Neural crest cell (in vitro differentiated cells): ENCODE results near the gene CYP2D6. TPM values are rescaled to one million over a fixed set of nuclear protein-coding genes. Genes with fewer than 3 reads are reported as not detected.

Experiments used
- DNase-seq: peaks from one replicate; pipeline ENCODE4 v3.0.0; 2021; ENCODE audit warnings: low read depth, mixed read lengths, low spot score
- H3K27ac Mint-ChIP-seq: one replicate; pipeline ENCODE4 v1.8.0; 2021; ENCODE audit warnings: mild to moderate bottlenecking, mixed read lengths; ENCODE audit not compliant: unreplicated experiment
- H3K27me3 Mint-ChIP-seq: 2 replicates; pipeline ENCODE4 v1.8.0; 2021; ENCODE audit warnings: low read depth, mild to moderate bottlenecking, mixed read lengths
- H3K36me3 Mint-ChIP-seq: 2 replicates; pipeline ENCODE4 v1.8.0; 2021; ENCODE audit warnings: low read depth, mild to moderate bottlenecking, mixed read lengths
- H3K4me1 Mint-ChIP-seq: 2 replicates; pipeline ENCODE4 v1.8.0; 2021; ENCODE audit warnings: mixed read lengths
- H3K4me3 Mint-ChIP-seq: one replicate; pipeline ENCODE4 v1.8.0; 2021; ENCODE audit warnings: mild to moderate bottlenecking, mixed read lengths
- H3K9me3 Mint-ChIP-seq: 2 replicates; pipeline ENCODE4 v1.8.0; 2021; ENCODE audit warnings: mixed read lengths
- total RNA-seq: library from RNA; stranded (reverse); gene quantifications from 2 replicates; pipeline ENCODE4 v1.2.1, GENCODE V29; 2021
- TF ChIP-seq, protein P1 (sequence below): fragments of 200-600 bp; sonication (generic); conservative IDR thresholded peaks from 2 replicates; pipeline ENCODE4 v1.5.0; 2021; ENCODE audit warnings: antibody characterized with exemption, mild to moderate bottlenecking

The CYP2D6 gene
- total RNA-seq, 1 donor from 2014 or later, result 3.7 TPM

DNA sequence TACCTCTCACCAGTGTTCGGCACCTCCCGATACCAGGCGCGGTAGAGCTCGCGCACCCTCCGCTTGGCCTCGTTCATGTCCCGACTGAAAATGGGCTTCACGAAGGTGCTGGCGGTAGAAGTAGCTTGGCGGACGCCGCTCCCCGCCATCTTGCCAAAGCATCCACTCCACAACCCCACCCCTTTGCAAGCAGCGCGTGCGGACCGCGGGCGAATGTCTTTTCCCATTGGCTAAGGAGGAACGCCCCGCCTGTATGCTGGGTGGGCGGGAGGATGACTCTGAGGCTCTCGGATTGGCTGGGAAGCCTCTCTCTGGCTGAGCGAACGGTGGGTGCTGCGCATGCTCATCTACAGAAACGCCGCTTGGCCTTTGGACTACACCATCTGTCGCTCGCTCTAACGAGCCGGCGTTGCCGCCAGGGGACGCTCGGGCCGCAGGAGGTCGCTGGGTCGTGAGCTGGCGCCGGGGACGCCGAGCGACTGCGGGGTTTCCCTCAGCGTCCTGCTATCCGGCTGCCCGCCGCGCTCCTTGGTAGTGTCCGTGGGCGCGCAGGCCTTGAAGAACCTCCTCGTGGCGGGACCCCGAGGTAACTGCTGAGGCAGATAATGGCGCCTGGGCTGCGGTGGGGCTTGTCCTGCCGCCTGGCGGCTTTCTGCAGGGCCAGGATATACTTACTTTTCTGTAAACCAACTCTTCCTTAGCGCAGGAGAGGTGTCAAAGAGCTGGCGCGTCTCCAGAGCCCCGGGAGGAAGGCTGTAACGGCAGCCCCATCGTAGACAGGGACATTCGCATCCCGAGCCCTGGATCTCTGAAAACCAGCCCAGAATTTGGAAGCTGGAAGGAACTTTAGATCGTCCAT lies 39.8 kb downstream of the CYP2D6 start, which contains the start of gene NDUFA6:
TSS of gene NDUFA6 (minus strand) at position 177 of the 859 bp plus-strand sequence. CDS start at position 149, 28 bp downstream.
- Mint-ChIP-seq H3K36me3 (peaks cover 29% of the 10 kb centered on the region), H3K27me3 (peaks cover 4% of the 10 kb centered on the region), H3K27ac (peak within 1 kb of the TSS; percentile 100), H3K9me3 (peaks cover 2% of the 10 kb centered on the region), H3K4me1 (peaks cover 30% of the 10 kb centered on the region), H3K4me3 (peak within 1 kb of the TSS; percentile 100)
- DNase-seq, result peak; percentile 97
- TF ChIP-seq, protein P1, sequence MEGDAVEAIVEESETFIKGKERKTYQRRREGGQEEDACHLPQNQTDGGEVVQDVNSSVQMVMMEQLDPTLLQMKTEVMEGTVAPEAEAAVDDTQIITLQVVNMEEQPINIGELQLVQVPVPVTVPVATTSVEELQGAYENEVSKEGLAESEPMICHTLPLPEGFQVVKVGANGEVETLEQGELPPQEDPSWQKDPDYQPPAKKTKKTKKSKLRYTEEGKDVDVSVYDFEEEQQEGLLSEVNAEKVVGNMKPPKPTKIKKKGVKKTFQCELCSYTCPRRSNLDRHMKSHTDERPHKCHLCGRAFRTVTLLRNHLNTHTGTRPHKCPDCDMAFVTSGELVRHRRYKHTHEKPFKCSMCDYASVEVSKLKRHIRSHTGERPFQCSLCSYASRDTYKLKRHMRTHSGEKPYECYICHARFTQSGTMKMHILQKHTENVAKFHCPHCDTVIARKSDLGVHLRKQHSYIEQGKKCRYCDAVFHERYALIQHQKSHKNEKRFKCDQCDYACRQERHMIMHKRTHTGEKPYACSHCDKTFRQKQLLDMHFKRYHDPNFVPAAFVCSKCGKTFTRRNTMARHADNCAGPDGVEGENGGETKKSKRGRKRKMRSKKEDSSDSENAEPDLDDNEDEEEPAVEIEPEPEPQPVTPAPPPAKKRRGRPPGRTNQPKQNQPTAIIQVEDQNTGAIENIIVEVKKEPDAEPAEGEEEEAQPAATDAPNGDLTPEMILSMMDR, result peak; percentile 88

DNA sequence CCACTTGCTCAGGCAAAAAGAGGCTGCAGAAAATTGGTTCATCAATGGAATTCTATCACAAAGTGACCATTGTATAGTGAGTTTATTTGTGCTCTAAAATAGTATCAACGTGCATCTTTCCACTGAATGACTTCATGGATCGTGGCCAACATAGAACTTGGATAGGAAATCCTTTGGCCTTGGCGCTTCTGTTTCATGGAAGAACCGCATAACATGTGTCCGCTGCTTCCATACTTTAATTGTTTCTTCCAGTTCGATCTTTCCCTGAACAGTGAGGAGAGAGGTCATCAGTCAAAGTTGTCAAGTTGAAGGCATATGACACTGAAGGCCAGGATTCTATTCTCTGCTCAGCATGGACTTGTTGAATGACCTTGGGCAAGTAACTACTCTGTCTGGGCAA lies 44.6 kb downstream of the CYP2D6 start:
- H3K27me3 Mint-ChIP-seq, result peaks cover 4% of the 10 kb centered on the region
- TF ChIP-seq, protein P1, result no peak
- H3K4me1 Mint-ChIP-seq, result peaks cover 36% of the 10 kb centered on the region
- DNase-seq, result no peak
- peak overlapping the region; percentile 50 for H3K4me3 Mint-ChIP-seq
- H3K9me3 Mint-ChIP-seq, result peaks cover 2% of the 10 kb centered on the region
- H3K27ac Mint-ChIP-seq, result no peak overlapping the region
- H3K36me3 Mint-ChIP-seq, result peaks cover 45% of the 10 kb centered on the region

- TF ChIP-seq, protein P1, result no peak
- Mint-ChIP-seq H3K4me3 (peak overlapping the region; percentile 32), H3K27ac (no peak overlapping the region), H3K27me3 (no peaks in the 10 kb centered on the region), H3K9me3 (peaks cover 2% of the 10 kb centered on the region), H3K4me1 (peaks cover 37% of the 10 kb centered on the region), H3K36me3 (peaks cover 37% of the 10 kb centered on the region)
- DNase-seq, result no peak
These were observed 45.7 kb downstream of the CYP2D6 start for GRCh38 chr22:42084874-42085273.

- no peak overlapping the region for H3K27ac Mint-ChIP-seq
- TF ChIP-seq, protein P1, result no peak
These were observed 47.5 kb downstream of the CYP2D6 start for GRCh38 chr22:42083119-42083518.

DNA sequence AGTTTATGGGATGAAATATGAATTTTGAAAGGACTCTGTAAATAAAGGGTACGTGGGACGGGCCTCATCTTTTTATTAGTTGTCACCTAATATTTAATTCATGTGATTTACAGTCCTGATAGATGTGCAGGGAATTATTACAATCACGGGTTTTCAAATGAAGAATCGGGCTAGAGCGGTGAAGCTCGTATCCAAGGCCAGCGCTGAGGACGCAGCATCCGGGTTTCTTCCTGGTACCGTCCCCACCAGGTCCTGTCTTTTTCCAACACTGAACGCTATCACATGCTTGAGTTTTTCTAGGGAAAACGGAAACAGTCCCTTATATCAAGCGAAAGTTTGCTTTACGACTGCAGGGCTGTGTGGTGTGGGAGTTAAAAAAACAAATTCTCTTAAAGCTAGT lies 50.3 kb downstream of the CYP2D6 start:
- H3K27me3 Mint-ChIP-seq, result no peaks in the 10 kb centered on the region
- H3K4me1 Mint-ChIP-seq, result peaks cover 35% of the 10 kb centered on the region
- TF ChIP-seq, protein P1, result no peak
- H3K36me3 Mint-ChIP-seq, result peaks cover 12% of the 10 kb centered on the region
- peak overlapping the region; percentile 96 for H3K27ac Mint-ChIP-seq
- no peak for DNase-seq
- H3K9me3 Mint-ChIP-seq, result no peaks in the 10 kb centered on the region
- peak overlapping the region; percentile 92 for H3K4me3 Mint-ChIP-seq

More at GRCh38 chr22:42083119-42083518, 47.5 kb downstream of the CYP2D6 start:
- Mint-ChIP-seq H3K9me3 (no peaks in the 10 kb centered on the region), H3K4me3 (peak overlapping the region; percentile 80), H3K27me3 (no peaks in the 10 kb centered on the region), H3K4me1 (peaks cover 35% of the 10 kb centered on the region), H3K36me3 (peaks cover 25% of the 10 kb centered on the region)
- no peak for DNase-seq
